Sigmoid colon (tissue), 7 donors: ENCODE data around the gene PIF1. TPM values are rescaled to one million over a fixed set of nuclear protein-coding genes. Genes with fewer than 3 reads are reported as not detected.

ENCODE experiments used
- DNase-seq: peaks from one replicate; pipeline ENCODE4 v3.0.0-alpha.2; 2019
- H3K27ac ChIP-seq, 4 donors: fragments of 200-600 bp; sonication (generic); one replicate each; pipeline ENCODE4 v1.5.1; 2016 to 2019; ENCODE audit warnings: mild to moderate bottlenecking in 1 of 4
- H3K27me3 ChIP-seq, 3 donors: fragments of 200-600 bp; sonication (generic); one replicate each; pipeline ENCODE4 v1.5.1; 2019; ENCODE audit warnings: mild to moderate bottlenecking in 1 of 3
- H3K36me3 ChIP-seq, 4 donors: fragments of 200-600 bp; sonication (generic); one replicate each; pipeline ENCODE4 v1.5.1; 2016 to 2019
- H3K4me1 ChIP-seq, 4 donors: fragments of 200-600 bp; sonication (generic); one replicate each; pipeline ENCODE4 v1.5.1; 2017 to 2019
- H3K4me3 ChIP-seq, 4 donors: fragments of 200-600 bp; sonication (generic); one replicate each; pipeline ENCODE4 v1.5.1; 2017 to 2019; ENCODE audit warnings: mild to moderate bottlenecking in 2 of 4, moderate library complexity in 1 of 4
- H3K9me3 ChIP-seq, 4 donors: fragments of 200-600 bp in 3 of 4; sonication (generic) in 3 of 4; one replicate each; pipeline versions ENCODE4 v1.5.1 to v1.6.1; 2013 to 2019
- CTCF ChIP-seq, 4 experiments: fragments of 450-650 bp in 3 of 4; fragments of 200-600 bp in 1 of 4; IDR thresholded peaks; one replicate each; pipeline ENCODE4 v1.5.1; 2016 to 2019; ENCODE audit warnings: antibody characterized with exemption in 4 of 4, mild to moderate bottlenecking in 3 of 4, moderate library complexity in 2 of 4
- EP300 ChIP-seq, 4 donors: sonication (generic); formaldehyde crosslinking; IDR thresholded peaks; one replicate each; pipeline ENCODE4 v1.6.1; 2017; ENCODE audit warnings: antibody characterized with exemption in 4 of 4
- POLR2A ChIP-seq, 2 donors: fragments of 450-650 bp; IDR thresholded peaks; one replicate each; pipeline ENCODE4 v1.6.1; 2016; ENCODE audit warnings: antibody characterized with exemption in 2 of 2, mild to moderate bottlenecking in 2 of 2, moderate library complexity in 2 of 2
- POLR2AphosphoS5 ChIP-seq, 4 donors: sonication (generic); formaldehyde crosslinking; IDR thresholded peaks; one replicate each; pipeline ENCODE4 v1.6.1; 2017; ENCODE audit warnings: antibody characterized with exemption in 4 of 4
- WGBS, 2 donors: extraction: QIAGEN DNeasy Blood & Tissue Kit; methylation state at CpG; one replicate each; pipeline ENCODE4 v1.1.7; 2013; 5-methylcytosine and 5-hydroxymethylcytosine counted together
- intact Hi-C: fragments of 100-400 bp; cut with DNase I; formaldehyde crosslinking; loops from one replicate; pipeline ENCODE4 v1.15.1; 2023
- polyA plus RNA-seq, 3 donors: library from polyadenylated mRNA; stranded (reverse); fragments of 200-250 nt; gene quantifications; one replicate each; pipeline ENCODE4 v1.2.3, GENCODE V29; 2013
- total RNA-seq, 4 donors: library from RNA; depleted of rRNA; stranded (reverse); fragments of >200 nt; gene quantifications; one replicate each; pipeline ENCODE4 v1.1.0, GENCODE V29; 2016
- donor health status: healthy with polysubstance abuse.
- donor health status: Bipolar disorder and iron deficiency.
- donor health status: healthy.

PIF1 gene
- total and polyA plus RNA-seq, 7 donors = 0.69 to 12.9 (median 2.4) TPM

- TF ChIP-seq EP300 (IDR thresholded peaks at IDR 0.05) (no peak), CTCF (IDR thresholded peaks at IDR 0.05) (peak; percentile 91 to 98 (median 94)), POLR2AphosphoS5 (IDR thresholded peaks at IDR 0.05) (peak in 1 of 4 donors; percentile 27)
- intact Hi-C loops = loop anchor here (1.0 to 5.0 kb wide), 3 partner anchors 70 to 118 kb away; no protein-coding TSS in a partner anchor
- Histone ChIP-seq H3K4me1 (peaks cover 0 to 48% (median 43%) of the 10 kb centered on the region in 4 donors), H3K27me3 (no peaks in the 10 kb centered on the region), H3K9me3 (no peaks in the 10 kb centered on the region), H3K27ac (peak overlapping the region; percentile 89 to 91 (median 90)), H3K36me3 (no peaks in the 10 kb centered on the region), H3K4me3 (no peak overlapping the region)
- peak; percentile 93 for DNase-seq
- 33 to 39% methylated on average over 14 of the region's 14 CpGs for WGBS, 2 donors
These were observed 15.6 kb downstream of the PIF1 start for GRCh38 chr15:64809649-64810496.

GRCh38 chr15:64808785-64809453 lies 16.5 kb downstream of the PIF1 start:
- DNase-seq = no peak
- TF ChIP-seq EP300 (IDR thresholded peaks at IDR 0.05) = no peak
- TF ChIP-seq POLR2A (IDR thresholded peaks at IDR 0.05) = no peak
- H3K4me3 ChIP-seq = no peak overlapping the region
- intact Hi-C loops = loop anchor here (1.0 to 5.0 kb wide), 2 partner anchors 69 to 117 kb away; no protein-coding TSS in a partner anchor
- peaks cover 0 to 48% (median 43%) of the 10 kb centered on the region in 4 donors for H3K4me1 ChIP-seq
- H3K9me3 ChIP-seq = no peaks in the 10 kb centered on the region
- 73 to 80% methylated on average over 10 of the region's 10 CpGs for WGBS, 2 donors
- H3K36me3 ChIP-seq = no peaks in the 10 kb centered on the region
- peak overlapping the region; percentile 89 to 91 (median 90) for H3K27ac ChIP-seq
- H3K27me3 ChIP-seq = no peaks in the 10 kb centered on the region

- H3K4me1 ChIP-seq = peaks cover 0 to 51% (median 45%) of the 10 kb centered on the region in 4 donors
- H3K27me3 ChIP-seq = no peaks in the 10 kb centered on the region
- no peaks in the 10 kb centered on the region for H3K9me3 ChIP-seq
- intact Hi-C loops = loop anchor here (5.0 kb wide), 1 partner anchor 115 kb away; no protein-coding TSS in a partner anchor
- TF ChIP-seq EP300 (IDR thresholded peaks at IDR 0.05) (no peak), POLR2A (IDR thresholded peaks at IDR 0.05) (no peak), POLR2AphosphoS5 (IDR thresholded peaks at IDR 0.05) (no peak), CTCF (IDR thresholded peaks at IDR 0.05) (no peak)
- WGBS, 2 donors = 79 to 84% methylated on average over 6 of the region's 6 CpGs
- H3K4me3 ChIP-seq = peak overlapping the region; percentile 19 to 38 (median 30)
- no peaks in the 10 kb centered on the region for H3K36me3 ChIP-seq
- peak; percentile 74 for DNase-seq
- H3K27ac ChIP-seq = peak overlapping the region; percentile 89 to 91 (median 90)
These were observed 17.7 kb downstream of the PIF1 start for GRCh38 chr15:64807751-64808222.

- TF ChIP-seq POLR2A (IDR thresholded peaks at IDR 0.05) (peak in 1 of 2 donors; percentile 27), EP300 (IDR thresholded peaks at IDR 0.05) (no peak), CTCF (IDR thresholded peaks at IDR 0.05) (no peak), POLR2AphosphoS5 (IDR thresholded peaks at IDR 0.05) (peak in 3 of 4 donors; percentile 38 to 67 (median 50))
- intact Hi-C loops = loop anchor here (5.0 kb wide), 1 partner anchor 115 kb away; no protein-coding TSS in a partner anchor
- Histone ChIP-seq H3K27me3 (no peaks in the 10 kb centered on the region), H3K36me3 (no peaks in the 10 kb centered on the region), H3K4me1 (peaks cover 0 to 57% (median 50%) of the 10 kb centered on the region in 4 donors), H3K4me3 (peak overlapping the region; percentile 19 to 38 (median 30)), H3K9me3 (no peaks in the 10 kb centered on the region), H3K27ac (peak overlapping the region; percentile 89 to 91 (median 90))
- 81 to 82% methylated on average over 13 of the region's 13 CpGs for WGBS, 2 donors
- DNase-seq = peak; percentile 86
These were observed 18.2 kb downstream of the PIF1 start for GRCh38 chr15:64807051-64807749.
